Measurements from ENCODE around the gene IPO11.
"Not testable (repeated sequence)": the region's sequence is repeated elsewhere in the genome, so short reads cannot be mapped to it uniquely, and the experiment has no call there.

IPO11 gene

DNA sequence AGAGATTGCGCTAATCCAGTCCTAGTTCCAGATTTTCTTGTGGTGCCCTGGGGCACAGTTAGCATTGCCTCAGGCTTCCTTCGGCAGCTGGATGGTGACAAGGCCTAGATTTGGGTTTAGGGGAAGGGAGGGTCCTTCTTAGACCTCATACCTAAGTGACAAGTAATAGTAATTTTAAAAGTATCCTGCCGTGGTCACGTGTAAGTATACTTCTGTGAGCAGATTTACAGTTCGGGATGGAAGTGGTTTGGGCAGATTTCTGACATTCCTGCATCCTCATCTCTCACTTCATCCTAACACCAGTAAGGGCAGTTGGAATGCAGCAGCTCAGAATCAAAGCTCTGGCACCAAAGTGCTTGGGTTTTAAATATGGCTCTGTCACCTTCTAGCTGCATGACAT lies 237.6 kb downstream of the IPO11 start:
- no peak for DNase-seq

DNA sequence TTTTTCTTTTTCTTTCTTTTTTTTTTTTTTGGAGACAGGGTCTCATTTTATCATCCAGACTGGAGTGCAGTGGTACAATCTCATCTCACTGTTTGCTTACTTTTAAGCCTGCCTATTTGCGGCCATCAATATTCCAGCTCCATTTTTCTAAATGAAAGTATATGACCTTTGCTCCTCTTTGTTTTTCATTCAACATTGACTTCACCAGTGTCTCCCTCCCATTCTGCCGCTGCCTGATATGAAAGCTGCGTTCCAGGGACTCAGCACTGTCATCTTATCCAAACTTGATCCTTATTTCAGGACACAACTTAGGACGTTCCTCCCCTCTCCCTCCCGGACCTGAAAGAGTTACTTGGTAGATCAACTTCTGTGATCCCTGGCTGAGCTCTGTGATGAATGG lies 239.7 kb downstream of the IPO11 start:
- DNase-seq: no peak

DNA sequence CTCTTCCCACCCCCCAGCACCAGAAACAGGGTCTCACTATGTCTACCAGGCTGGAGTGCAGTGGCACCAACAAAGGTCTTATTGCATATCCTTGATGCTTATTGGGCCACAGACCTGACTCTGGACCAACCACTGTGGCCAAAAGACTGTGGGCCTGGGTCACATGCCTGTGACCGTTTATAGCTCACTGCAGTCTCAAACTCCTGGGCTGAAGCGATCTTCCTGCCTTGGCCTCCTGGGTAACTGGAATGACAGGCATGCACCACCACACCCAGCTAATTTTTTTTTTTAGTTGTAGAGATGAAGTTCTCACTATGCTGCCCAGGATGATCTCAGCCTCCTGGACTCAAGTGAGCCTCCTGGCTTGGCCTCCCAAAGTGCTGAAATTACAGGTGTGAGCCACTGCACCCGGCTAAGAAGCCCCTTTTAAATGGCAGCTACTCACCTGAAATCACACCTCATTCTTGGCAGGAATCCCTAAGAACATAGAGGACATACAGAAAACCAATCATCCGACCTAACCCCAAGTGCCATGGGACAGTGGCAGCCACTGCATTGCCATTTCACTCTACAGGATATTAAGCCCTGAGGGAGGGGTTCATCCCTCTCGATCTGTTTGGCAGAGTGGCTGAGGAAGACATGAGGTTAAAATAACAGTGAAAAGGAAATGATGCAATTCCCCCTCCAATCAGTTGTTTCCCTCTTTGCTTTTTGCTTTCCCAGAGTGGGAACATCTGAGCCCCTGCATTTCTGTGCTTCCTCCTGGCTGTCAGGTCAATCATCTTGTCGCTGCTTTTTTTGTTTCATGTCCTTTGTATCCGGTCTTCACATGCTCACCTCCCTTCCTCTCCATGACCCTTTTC lies 240.7 kb downstream of the IPO11 start:
- DNase-seq: no peak

DNA sequence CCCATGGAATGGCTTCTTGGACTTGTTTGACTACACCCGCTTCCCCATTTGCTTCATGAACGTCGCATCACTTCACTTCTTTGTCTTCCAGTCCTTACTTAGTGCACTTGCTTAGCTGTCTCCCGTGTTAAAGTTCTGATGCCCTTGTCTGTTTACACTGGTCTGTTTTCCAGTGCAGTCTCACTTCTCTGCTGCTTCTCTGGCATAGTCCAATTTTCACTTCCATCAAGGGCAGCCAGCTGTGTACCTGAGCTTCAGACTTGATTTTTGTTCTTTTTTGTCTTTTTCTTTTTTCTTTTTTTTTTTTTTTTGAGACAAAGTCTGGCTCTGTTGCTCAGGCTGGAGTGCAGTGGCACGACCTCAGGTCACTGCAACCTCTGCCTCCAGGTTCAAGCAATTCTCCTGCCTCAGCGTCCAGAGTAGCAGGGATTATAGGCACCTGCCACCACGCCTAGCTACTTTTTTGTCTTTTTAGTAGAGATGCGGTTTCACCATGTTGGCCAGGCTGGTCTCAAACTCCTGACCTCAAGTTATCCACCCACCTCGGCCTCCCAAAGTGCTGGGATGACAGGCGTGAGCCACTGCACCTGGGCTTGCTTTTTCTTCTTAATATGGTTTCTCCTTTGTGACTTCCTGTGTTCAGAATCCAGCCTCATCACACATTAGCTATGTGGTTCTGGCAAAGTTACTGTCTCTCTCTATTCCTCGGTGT lies 241.5 kb downstream of the IPO11 start:
- no peak for DNase-seq

DNA sequence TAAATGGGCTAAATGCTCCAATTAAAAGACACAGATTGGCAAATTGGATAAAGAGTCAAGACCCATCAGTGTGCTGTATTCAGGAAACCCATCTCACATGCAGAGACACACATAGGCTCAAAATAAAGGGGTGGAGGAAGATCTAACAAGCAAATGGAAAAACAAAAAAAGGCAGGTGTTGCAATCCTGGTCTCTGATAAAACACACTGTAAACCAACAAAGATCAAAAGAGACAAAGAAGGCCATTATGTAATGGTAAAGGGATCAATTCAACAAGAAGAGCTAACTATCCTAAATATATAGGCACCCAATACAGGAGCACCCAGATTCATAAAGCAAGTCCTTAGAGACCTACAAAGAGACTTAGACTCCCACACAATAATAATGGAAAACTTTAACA lies 245.2 kb downstream of the IPO11 start:
- not testable (repeated sequence) for DNase-seq

DNA sequence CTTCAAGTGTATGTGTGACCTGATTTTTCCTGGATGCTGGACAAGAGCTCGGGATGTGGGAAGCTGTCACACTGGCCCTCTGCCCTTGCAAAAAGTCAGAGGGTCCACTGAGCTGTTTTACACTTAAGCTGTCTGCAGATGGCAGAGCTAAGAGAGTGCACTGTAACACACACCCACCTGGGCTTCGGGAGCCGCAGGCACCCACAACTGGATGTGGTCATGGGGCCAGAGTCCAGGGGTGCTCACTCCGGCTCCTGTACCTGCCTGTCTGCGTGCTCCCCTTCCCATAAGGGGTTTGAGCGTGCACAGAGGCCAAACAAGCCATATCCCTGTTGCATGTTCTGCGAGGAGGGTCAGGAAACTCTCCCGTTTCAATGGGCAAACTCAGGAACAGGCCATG lies 248.6 kb downstream of the IPO11 start:
- no peak for DNase-seq

DNA sequence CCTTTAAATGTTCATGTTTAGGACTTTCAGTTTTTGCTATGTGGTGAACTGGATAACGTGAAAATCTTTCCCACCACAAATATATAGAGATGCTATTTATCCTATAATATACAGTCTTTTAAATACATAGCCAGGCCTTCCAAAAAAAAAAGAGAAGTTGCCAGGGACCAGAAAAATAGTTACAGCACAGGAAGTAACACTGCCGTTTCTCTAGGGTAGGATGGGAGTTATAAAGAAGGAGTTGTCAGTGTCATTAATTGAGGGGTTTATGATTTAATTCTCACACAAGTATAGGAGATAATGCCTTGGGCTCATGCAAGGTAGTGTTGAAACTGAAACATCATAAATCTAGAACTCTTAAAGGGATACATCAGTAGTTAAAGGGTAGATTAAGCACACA lies 250.0 kb downstream of the IPO11 start:
- DNase-seq: no peak

DNA sequence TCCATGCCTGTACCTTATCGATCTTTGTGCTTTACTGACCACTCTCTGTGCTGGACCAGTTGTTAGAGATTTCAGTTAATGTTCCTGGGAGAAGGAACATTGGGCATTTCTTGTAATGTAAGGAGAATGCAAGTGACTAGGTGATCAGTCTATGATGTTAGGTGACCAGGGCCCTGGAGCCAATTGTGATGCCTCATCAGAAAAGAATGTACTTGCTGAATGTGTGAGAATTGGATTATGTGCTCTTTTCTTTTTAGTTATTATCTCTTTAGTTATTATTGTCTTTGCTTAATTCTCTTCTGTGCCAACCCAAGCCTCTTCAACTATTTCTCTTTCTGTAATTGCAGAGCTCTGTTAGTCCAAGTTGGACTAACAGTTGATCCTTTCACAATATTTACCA lies 258.9 kb downstream of the IPO11 start:
- DNase-seq: no peak

DNA sequence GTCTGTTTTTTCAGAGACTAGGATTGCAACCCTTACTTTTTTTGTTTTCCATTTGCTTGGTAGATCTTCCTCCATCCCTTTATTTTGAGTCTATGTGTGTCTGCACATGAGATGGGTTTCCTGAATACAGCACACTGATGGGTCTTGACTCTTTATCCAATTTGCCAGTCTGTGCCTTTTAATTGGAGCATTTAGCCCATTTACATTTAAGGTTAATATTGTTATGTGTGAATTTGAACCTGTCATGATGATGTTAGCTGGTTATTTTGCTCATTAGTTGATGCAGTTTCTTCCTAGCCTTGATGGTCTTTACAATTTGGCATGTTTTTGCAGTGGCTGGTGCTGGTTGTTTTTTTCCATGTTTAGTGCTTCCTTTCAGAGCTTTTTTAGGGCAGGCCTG lies 264.0 kb downstream of the IPO11 start:
- DNase-seq: not testable (repeated sequence)
